CD4-positive, CD25-positive, alpha-beta regulatory T cell (primary cell): ENCODE measurements around the gene TNFRSF21. TPM values are rescaled to one million over a fixed set of nuclear protein-coding genes. Genes with fewer than 3 reads are reported as not detected.
A peak's percentile ranks its signal among the peaks of the same experiment; 100 is the strongest.

Experiments
- ATAC-seq, 2 donors: fragments of 150-1000 bp; cut with Tn5 transposase; one replicate each; pipeline ENCODE4 v1.10.0; 2021; ENCODE audit warnings: low read depth in 2 of 2, moderate number of reproducible peaks in 2 of 2, moderate library complexity in 1 of 2
- DNase-seq, 3 donors: peaks; one replicate each; pipeline versions ENCODE4 v3.0.0 to v3.0.0-alpha.2; 2012 to 2022; ENCODE audit warnings: mixed read lengths in 1 of 3
- H3K27ac ChIP-seq: one replicate; pipeline ENCODE4 v1.7.0; 2013; ENCODE audit warnings: mild to moderate bottlenecking, low read length; ENCODE audit not compliant: insufficient read depth, poor library complexity, severe bottlenecking
- H3K27me3 ChIP-seq: one replicate; pipeline ENCODE4 v1.7.0; 2013; ENCODE audit warnings: low read length; ENCODE audit not compliant: control insufficient read depth, insufficient read depth
- H3K36me3 ChIP-seq: one replicate; pipeline ENCODE4 v1.7.0; 2013; ENCODE audit warnings: mild to moderate bottlenecking, low read length, moderate library complexity; ENCODE audit not compliant: control insufficient read depth, insufficient read depth
- H3K4me1 ChIP-seq: 2 replicates; pipeline ENCODE4 v1.7.0; 2013; ENCODE audit warnings: mild to moderate bottlenecking, low read length; ENCODE audit not compliant: insufficient read depth, control insufficient read depth, poor library complexity, severe bottlenecking
- H3K4me3 ChIP-seq: one replicate; pipeline ENCODE4 v1.7.0; 2013; ENCODE audit warnings: low read depth, mild to moderate bottlenecking, low read length, moderate library complexity
- H3K9me3 ChIP-seq, 2 experiments: 1 replicate in 1 of 2; 2 replicates in 1 of 2; pipeline ENCODE4 v1.7.0; 2013; ENCODE audit warnings: low read length in 2 of 2, mild to moderate bottlenecking in 1 of 2, moderate library complexity in 1 of 2; ENCODE audit not compliant: control insufficient read depth in 2 of 2
- H3K27ac Mint-ChIP-seq, 3 donors: one replicate each; pipeline ENCODE4 v1.8.0; 2020 to 2022; ENCODE audit warnings: mild to moderate bottlenecking in 3 of 3, mixed read lengths in 3 of 3, moderate library complexity in 2 of 3
- H3K27me3 Mint-ChIP-seq: one replicate; pipeline ENCODE4 v1.8.0; 2022; ENCODE audit warnings: mild to moderate bottlenecking, mixed read lengths
- H3K36me3 Mint-ChIP-seq: one replicate; pipeline ENCODE4 v1.8.0; 2020; ENCODE audit warnings: mixed read lengths
- H3K4me1 Mint-ChIP-seq, 4 donors: one replicate each; pipeline ENCODE4 v1.8.0; 2020 to 2022; ENCODE audit warnings: mixed read lengths in 4 of 4, mild to moderate bottlenecking in 1 of 4
- H3K4me3 Mint-ChIP-seq, 4 donors: one replicate each; pipeline ENCODE4 v1.8.0; 2020 to 2022; ENCODE audit warnings: mild to moderate bottlenecking in 4 of 4, mixed read lengths in 4 of 4, moderate library complexity in 3 of 4
- H3K9me3 Mint-ChIP-seq, 7 donors: one replicate each; pipeline ENCODE4 v1.8.0; 2020 to 2022; ENCODE audit warnings: mixed read lengths in 7 of 7, mild to moderate bottlenecking in 3 of 7, moderate library complexity in 2 of 7
- polyA plus RNA-seq, 4 donors: library from polyadenylated mRNA; unstranded; fragments of 300-500 nt; fragmentation: Illumina TruSeq; gene quantifications; one replicate each; pipeline ENCODE4 v1.2.3, GENCODE V29; 2021
- total RNA-seq: library from RNA; stranded (reverse); gene quantifications from one replicate; pipeline ENCODE4 v1.2.3, GENCODE V29; 2022

The TNFRSF21 gene
- total and polyA plus RNA-seq, 5 donors from 2014 or later = 0.15 TPM; not detected in 4

GRCh38 chr6:47265971-47266370 is 43.7 kb downstream of the TNFRSF21 start:
- Histone ChIP-seq H3K27ac (no peak overlapping the region), H3K36me3 (no peaks in the 10 kb centered on the region), H3K4me3 (no peak overlapping the region), H3K4me1 (no peaks in the 10 kb centered on the region), H3K9me3 (no peaks in the 10 kb centered on the region), H3K27me3 (no peaks in the 10 kb centered on the region)
- ATAC-seq (no peak), DNase-seq (no peak)
- Mint-ChIP-seq H3K27me3 (peaks cover 5% of the 10 kb centered on the region), H3K27ac (no peak overlapping the region), H3K9me3 (peaks cover 0 to 5% (median 0%) of the 10 kb centered on the region in 7 donors), H3K4me1 (no peaks in the 10 kb centered on the region), H3K4me3 (no peak overlapping the region), H3K36me3 (no peaks in the 10 kb centered on the region)

GRCh38 chr6:47264775-47265184 is 44.9 kb downstream of the TNFRSF21 start:
- H3K9me3 ChIP-seq = no peaks in the 10 kb centered on the region
- no peak for DNase-seq
- no peak overlapping the region for H3K27ac ChIP-seq
- no peak for ATAC-seq
- Mint-ChIP-seq H3K36me3 (no peaks in the 10 kb centered on the region), H3K27ac (no peak overlapping the region), H3K9me3 (peaks cover 0 to 2% (median 0%) of the 10 kb centered on the region in 7 donors), H3K4me3 (no peak overlapping the region), H3K27me3 (peaks cover 5% of the 10 kb centered on the region), H3K4me1 (no peaks in the 10 kb centered on the region)
- no peak overlapping the region for H3K4me3 ChIP-seq
- H3K36me3 ChIP-seq = no peaks in the 10 kb centered on the region
- no peaks in the 10 kb centered on the region for H3K27me3 ChIP-seq
- H3K4me1 ChIP-seq = no peaks in the 10 kb centered on the region

- H3K36me3 ChIP-seq = no peaks in the 10 kb centered on the region
- no peaks in the 10 kb centered on the region for H3K9me3 ChIP-seq
- no peak overlapping the region for H3K27ac ChIP-seq
- Mint-ChIP-seq H3K4me1 (no peaks in the 10 kb centered on the region), H3K36me3 (no peaks in the 10 kb centered on the region), H3K27me3 (peaks cover 5% of the 10 kb centered on the region), H3K27ac (no peak overlapping the region), H3K4me3 (no peak overlapping the region), H3K9me3 (peaks cover 0 to 2% (median 0%) of the 10 kb centered on the region in 7 donors)
- no peaks in the 10 kb centered on the region for H3K27me3 ChIP-seq
- H3K4me1 ChIP-seq = no peaks in the 10 kb centered on the region
- no peak for DNase-seq
- no peak for ATAC-seq
- no peak overlapping the region for H3K4me3 ChIP-seq
Measured at GRCh38 chr6:47263268-47263667, 46.4 kb downstream of the TNFRSF21 start.

- ATAC-seq (no peak), DNase-seq (no peak)
- Histone ChIP-seq H3K27ac (no peak overlapping the region), H3K4me3 (no peak overlapping the region), H3K36me3 (no peaks in the 10 kb centered on the region), H3K27me3 (no peaks in the 10 kb centered on the region), H3K9me3 (no peaks in the 10 kb centered on the region), H3K4me1 (no peaks in the 10 kb centered on the region)
- Mint-ChIP-seq H3K4me1 (no peaks in the 10 kb centered on the region), H3K27ac (no peak overlapping the region), H3K9me3 (peaks cover 0 to 2% (median 0%) of the 10 kb centered on the region in 7 donors), H3K36me3 (no peaks in the 10 kb centered on the region), H3K4me3 (no peak overlapping the region), H3K27me3 (peaks cover 5% of the 10 kb centered on the region)
Measured at GRCh38 chr6:47262231-47262630, 47.5 kb downstream of the TNFRSF21 start.

GRCh38 chr6:47261191-47261590 is 48.5 kb downstream of the TNFRSF21 start:
- Histone ChIP-seq H3K4me3 (no peak overlapping the region), H3K4me1 (no peaks in the 10 kb centered on the region), H3K27me3 (no peaks in the 10 kb centered on the region), H3K36me3 (no peaks in the 10 kb centered on the region), H3K9me3 (no peaks in the 10 kb centered on the region), H3K27ac (no peak overlapping the region)
- ATAC-seq = no peak
- no peaks in the 10 kb centered on the region for H3K36me3 Mint-ChIP-seq
- H3K27ac Mint-ChIP-seq = peak overlapping the region in 1 of 3 donors; percentile 53
- no peak overlapping the region for H3K4me3 Mint-ChIP-seq
- H3K4me1 Mint-ChIP-seq = no peaks in the 10 kb centered on the region
- no peaks in the 10 kb centered on the region for H3K9me3 Mint-ChIP-seq
- peaks cover 5% of the 10 kb centered on the region for H3K27me3 Mint-ChIP-seq
- DNase-seq = no peak

- Histone ChIP-seq H3K27ac (no peak overlapping the region), H3K4me1 (no peaks in the 10 kb centered on the region), H3K36me3 (no peaks in the 10 kb centered on the region), H3K9me3 (no peaks in the 10 kb centered on the region), H3K27me3 (no peaks in the 10 kb centered on the region), H3K4me3 (no peak overlapping the region)
- H3K36me3 Mint-ChIP-seq = no peaks in the 10 kb centered on the region
- peaks cover 5% of the 10 kb centered on the region for H3K27me3 Mint-ChIP-seq
- no peak for ATAC-seq
- H3K4me1 Mint-ChIP-seq = no peaks in the 10 kb centered on the region
- H3K4me3 Mint-ChIP-seq = no peak overlapping the region
- no peak overlapping the region for H3K27ac Mint-ChIP-seq
- H3K9me3 Mint-ChIP-seq = no peaks in the 10 kb centered on the region
- DNase-seq = no peak
Measured at GRCh38 chr6:47260021-47260420, 49.7 kb downstream of the TNFRSF21 start.

- Mint-ChIP-seq H3K27me3 (peaks cover 5% of the 10 kb centered on the region), H3K9me3 (no peaks in the 10 kb centered on the region), H3K4me3 (no peak overlapping the region), H3K4me1 (no peaks in the 10 kb centered on the region), H3K36me3 (no peaks in the 10 kb centered on the region), H3K27ac (no peak overlapping the region)
- Histone ChIP-seq H3K9me3 (no peaks in the 10 kb centered on the region), H3K27ac (no peak overlapping the region), H3K27me3 (no peaks in the 10 kb centered on the region), H3K4me3 (no peak overlapping the region), H3K4me1 (no peaks in the 10 kb centered on the region), H3K36me3 (no peaks in the 10 kb centered on the region)
- DNase-seq (no peak), ATAC-seq (no peak)
Measured at GRCh38 chr6:47258724-47259347, 50.9 kb downstream of the TNFRSF21 start.

- Mint-ChIP-seq H3K27me3 (peaks cover under 1% of the 10 kb centered on the region), H3K9me3 (no peaks in the 10 kb centered on the region), H3K27ac (no peak overlapping the region), H3K4me3 (peak overlapping the region in 1 of 4 donors; percentile 43), H3K36me3 (no peaks in the 10 kb centered on the region), H3K4me1 (no peaks in the 10 kb centered on the region)
- Histone ChIP-seq H3K27ac (no peak overlapping the region), H3K36me3 (no peaks in the 10 kb centered on the region), H3K4me1 (no peaks in the 10 kb centered on the region), H3K27me3 (no peaks in the 10 kb centered on the region), H3K4me3 (no peak overlapping the region), H3K9me3 (no peaks in the 10 kb centered on the region)
- ATAC-seq (no peak), DNase-seq (no peak)
Measured at GRCh38 chr6:47256981-47257730, 52.5 kb downstream of the TNFRSF21 start.
